Spleen (tissue), 11 donors: Measurements from ENCODE around the gene SH3BP4. TPM values are rescaled to one million over a fixed set of nuclear protein-coding genes. Genes with fewer than 3 reads are reported as not detected.

Experiments used
- DNase-seq: peaks from one replicate; pipeline ENCODE4 v3.0.0-alpha.2; 2020
- H3K27ac ChIP-seq, 8 donors: fragments of 200-600 bp; sonication (generic) in 7 of 8; 1 replicate in 4 of 8; 2 replicates in 4 of 8; pipeline versions ENCODE4 v1.5.0 to v1.8.0; 2016 to 2021; ENCODE audit warnings: inconsistent platforms in 4 of 8, mild to moderate bottlenecking in 4 of 8, moderate library complexity in 1 of 8
- H3K27me3 ChIP-seq, 7 donors: fragments of 200-600 bp; sonication (generic) in 6 of 7; replicated peaks in 1 of 7; 1 replicate in 4 of 7; 2 replicates in 3 of 7; pipeline versions ENCODE4 v1.5.0 to v1.8.0; 2016 to 2021; ENCODE audit warnings: inconsistent platforms in 3 of 7, mild to moderate bottlenecking in 1 of 7
- H3K36me3 ChIP-seq, 6 donors: fragments of 200-600 bp; sonication (generic) in 5 of 6; 1 replicate in 4 of 6; 2 replicates in 2 of 6; pipeline versions ENCODE4 v1.5.0 to v1.8.0; 2016 to 2021; ENCODE audit warnings: inconsistent platforms in 2 of 6
- H3K4me1 ChIP-seq, 6 donors: fragments of 200-600 bp; sonication (generic) in 5 of 6; 1 replicate in 3 of 6; 2 replicates in 3 of 6; pipeline versions ENCODE4 v1.5.0 to v1.8.0; 2016 to 2021; ENCODE audit warnings: inconsistent platforms in 3 of 6
- H3K4me3 ChIP-seq, 8 donors: fragments of 200-600 bp; sonication (generic) in 7 of 8; 1 replicate in 4 of 8; 2 replicates in 4 of 8; pipeline versions ENCODE4 v1.5.0 to v1.8.0; 2016 to 2021; ENCODE audit warnings: inconsistent platforms in 4 of 8, mild to moderate bottlenecking in 4 of 8, moderate library complexity in 2 of 8
- H3K9me3 ChIP-seq, 8 donors: fragments of 200-600 bp; sonication (generic) in 7 of 8; 1 replicate in 4 of 8; 2 replicates in 4 of 8; pipeline versions ENCODE4 v1.5.0 to v1.8.0; 2016 to 2021; ENCODE audit warnings: inconsistent platforms in 4 of 8
- POLR2A ChIP-seq, 3 donors: fragments of 450-650 bp; IDR thresholded peaks; one replicate each; pipeline ENCODE4 v1.5.1; 2017; ENCODE audit warnings: antibody characterized with exemption in 3 of 3, mild to moderate bottlenecking in 1 of 3
- POLR2AphosphoS5 ChIP-seq, 3 donors: sonication (generic); formaldehyde crosslinking; IDR thresholded peaks; one replicate each; pipeline ENCODE4 v1.5.1; 2017; ENCODE audit warnings: antibody characterized with exemption in 3 of 3
- WGBS, 5 donors: extraction: QIAGEN DNeasy Blood & Tissue Kit in 3 of 5; methylation state at CpG; one replicate each; pipeline versions ENCODE4 v1.1.5 to v1.1.7; 2013 to 2018; 5-methylcytosine and 5-hydroxymethylcytosine counted together
- intact Hi-C: fragments of 100-400 bp; cut with DNase I; formaldehyde crosslinking; loops from one replicate; pipeline ENCODE4 v1.15.0; 2023; ENCODE audit warnings: low total_unique reads
- polyA plus RNA-seq, 3 donors: library from polyadenylated mRNA; stranded (reverse); fragments of 200-250 nt; gene quantifications; one replicate each; pipeline ENCODE4 v1.2.1, GENCODE V29; 2013
- total RNA-seq, 7 donors: library from RNA; depleted of rRNA in 3 of 7; stranded (reverse); fragments of >200 nt in 3 of 7; fragmentation: NEBNext Ultra II Directional in 4 of 7; extraction: Animal tissue kit (Norgen Biotek cat#: 25700) in 4 of 7; gene quantifications; one replicate each; pipeline versions ENCODE4 v1.1.0 to v1.2.1, GENCODE V29; 2016 to 2021
- TF ChIP-seq, protein P1 (sequence below), 11 experiments: fragments of 200-600 bp in 7 of 11; fragments of 450-650 bp in 4 of 11; sonication (generic) in 4 of 11; IDR thresholded peaks in 8 of 11; conservative IDR thresholded peaks in 3 of 11; 1 replicate in 7 of 11; 2 replicates in 4 of 11; pipeline versions ENCODE4 v1.4.0 to v1.8.0; 2016 to 2021; ENCODE audit warnings: antibody characterized with exemption in 11 of 11, inconsistent platforms in 4 of 11, mild to moderate bottlenecking in 1 of 11
- donor health status: healthy with polysubstance abuse.
- donor health status: DM: no; HTN: no; CAD: no; lungs with moderate emphysema.
- donor health status: DM: no; HTN: no; CAD: no.
- donor health status: Bipolar disorder and iron deficiency.
- donor health status: healthy.
- donor health status: DM: no; HTN: no; CAD: no.
- donor health status: DM: yes; HTN: yes; CAD: no.

SH3BP4 gene
- total and polyA plus RNA-seq, 10 donors, result 2.3 to 21.0 (median 12.4) TPM

DNA sequence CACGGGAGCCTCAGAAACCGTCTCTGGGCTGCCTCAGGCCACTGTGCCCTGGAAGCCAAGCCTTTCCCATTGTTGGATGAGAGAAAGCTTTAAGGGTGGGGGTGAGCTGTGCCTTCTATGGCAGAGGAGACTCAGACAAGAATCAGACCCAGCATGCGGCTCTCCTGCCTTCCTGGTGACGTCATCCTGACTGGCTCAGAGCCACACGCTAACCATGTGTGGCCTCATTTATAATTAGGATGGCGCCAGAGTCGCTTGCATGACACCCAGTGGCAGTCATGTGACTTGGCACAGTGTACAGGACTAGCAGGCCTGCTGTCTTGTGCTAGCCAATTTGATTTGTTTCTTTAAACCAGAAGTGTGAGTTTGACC lies 99.1 kb downstream of the SH3BP4 start:
- Histone ChIP-seq H3K4me3 (no peak overlapping the region), H3K4me1 (peaks cover 0 to 29% (median 8%) of the 10 kb centered on the region in 6 donors), H3K9me3 (no peaks in the 10 kb centered on the region), H3K36me3 (peaks cover 0 to 19% (median 0%) of the 10 kb centered on the region in 6 donors), H3K27me3 (no peaks in the 10 kb centered on the region), H3K27ac (peak overlapping the region in 5 of 8 donors; percentile 2 to 58 (median 36))
- 27 to 64% (median 38%) methylated on average over 2 to 7 of the region's 7 CpGs for WGBS, 5 donors
- intact Hi-C loops, result no loop called here
- peak; percentile 75 for DNase-seq
- TF ChIP-seq, protein P1, sequence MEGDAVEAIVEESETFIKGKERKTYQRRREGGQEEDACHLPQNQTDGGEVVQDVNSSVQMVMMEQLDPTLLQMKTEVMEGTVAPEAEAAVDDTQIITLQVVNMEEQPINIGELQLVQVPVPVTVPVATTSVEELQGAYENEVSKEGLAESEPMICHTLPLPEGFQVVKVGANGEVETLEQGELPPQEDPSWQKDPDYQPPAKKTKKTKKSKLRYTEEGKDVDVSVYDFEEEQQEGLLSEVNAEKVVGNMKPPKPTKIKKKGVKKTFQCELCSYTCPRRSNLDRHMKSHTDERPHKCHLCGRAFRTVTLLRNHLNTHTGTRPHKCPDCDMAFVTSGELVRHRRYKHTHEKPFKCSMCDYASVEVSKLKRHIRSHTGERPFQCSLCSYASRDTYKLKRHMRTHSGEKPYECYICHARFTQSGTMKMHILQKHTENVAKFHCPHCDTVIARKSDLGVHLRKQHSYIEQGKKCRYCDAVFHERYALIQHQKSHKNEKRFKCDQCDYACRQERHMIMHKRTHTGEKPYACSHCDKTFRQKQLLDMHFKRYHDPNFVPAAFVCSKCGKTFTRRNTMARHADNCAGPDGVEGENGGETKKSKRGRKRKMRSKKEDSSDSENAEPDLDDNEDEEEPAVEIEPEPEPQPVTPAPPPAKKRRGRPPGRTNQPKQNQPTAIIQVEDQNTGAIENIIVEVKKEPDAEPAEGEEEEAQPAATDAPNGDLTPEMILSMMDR (IDR thresholded peaks at IDR 0.05 in 8 of 11, conservative IDR thresholded peaks at IDR 0.05 in 3 of 11), result no peak
- TF ChIP-seq POLR2AphosphoS5 (IDR thresholded peaks at IDR 0.05) (peak in 2 of 3 donors; percentile 53 to 54), POLR2A (IDR thresholded peaks at IDR 0.05) (no peak)

- Histone ChIP-seq H3K4me3 (no peak overlapping the region), H3K27me3 (no peaks in the 10 kb centered on the region), H3K27ac (peak overlapping the region in 5 of 8 donors; percentile 2 to 58 (median 36)), H3K36me3 (peaks cover 0 to 19% (median 0%) of the 10 kb centered on the region in 6 donors), H3K4me1 (peaks cover 0 to 22% (median 6%) of the 10 kb centered on the region in 6 donors), H3K9me3 (no peaks in the 10 kb centered on the region)
- TF ChIP-seq, protein P1 (IDR thresholded peaks at IDR 0.05 in 8 of 11, conservative IDR thresholded peaks at IDR 0.05 in 3 of 11), result no peak
- no peak for TF ChIP-seq POLR2A (IDR thresholded peaks at IDR 0.05)
- TF ChIP-seq POLR2AphosphoS5 (IDR thresholded peaks at IDR 0.05), result no peak
- 63 to 77% (median 73%) methylated on average over 18 of the region's 18 CpGs for WGBS, 5 donors
- intact Hi-C loops, result no loop called here
- peak; percentile 49 for DNase-seq
Measured at GRCh38 chr2:235051436-235052260, 99.8 kb downstream of the SH3BP4 start.

DNA sequence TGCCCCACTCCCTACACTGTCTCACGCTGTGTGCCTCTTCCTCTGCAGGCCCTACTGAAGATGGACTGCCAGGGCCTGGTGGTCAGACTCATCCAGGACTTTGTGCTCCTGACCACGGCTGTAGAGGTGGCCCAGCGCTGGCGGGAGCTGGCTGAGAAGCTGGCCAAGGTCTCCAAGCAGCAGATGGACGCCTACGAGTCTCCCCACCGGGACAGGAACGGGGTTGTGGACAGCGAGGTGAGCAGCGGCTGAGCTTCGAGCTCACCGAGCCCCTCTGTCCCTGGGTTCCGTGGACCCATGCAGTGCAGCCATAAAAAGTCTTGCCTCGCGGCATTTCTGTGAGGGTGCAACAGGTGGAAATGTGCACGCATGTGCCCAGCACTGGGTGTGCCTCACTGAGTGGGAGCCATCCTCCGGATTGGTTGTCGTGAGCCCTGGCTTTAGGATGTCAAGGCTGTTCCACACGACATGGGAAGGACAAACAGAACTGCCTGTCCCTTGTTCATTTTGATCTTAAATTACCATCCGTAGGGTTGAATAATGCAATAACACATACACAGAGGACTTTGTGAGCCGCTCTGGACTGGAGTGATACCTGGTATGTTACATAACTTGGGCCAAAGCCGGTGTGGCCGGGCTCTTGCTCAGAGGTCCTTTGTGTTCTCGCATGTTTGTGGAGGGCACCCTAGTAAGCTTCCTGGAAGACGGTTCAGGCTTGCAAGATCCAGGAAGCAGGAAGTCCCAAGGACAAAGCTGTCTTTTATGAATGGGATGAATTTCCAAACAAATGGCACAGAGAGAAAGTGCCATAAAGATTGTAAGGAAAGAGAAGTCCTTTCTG lies 100.9 kb downstream of the SH3BP4 start:
- H3K9me3 ChIP-seq, result no peaks in the 10 kb centered on the region
- H3K36me3 ChIP-seq, result peaks cover 0 to 14% (median 0%) of the 10 kb centered on the region in 6 donors
- DNase-seq, result peak; percentile 62
- H3K4me3 ChIP-seq, result no peak overlapping the region
- TF ChIP-seq, protein P1 (IDR thresholded peaks at IDR 0.05 in 8 of 11, conservative IDR thresholded peaks at IDR 0.05 in 3 of 11), result no peak
- TF ChIP-seq POLR2A (IDR thresholded peaks at IDR 0.05), result no peak
- no peak for TF ChIP-seq POLR2AphosphoS5 (IDR thresholded peaks at IDR 0.05)
- no peaks in the 10 kb centered on the region for H3K27me3 ChIP-seq
- peaks cover 0 to 19% (median 6%) of the 10 kb centered on the region in 6 donors for H3K4me1 ChIP-seq
- intact Hi-C loops, result no loop called here
- WGBS, 5 donors, result 85 to 95% (median 87%) methylated on average over 20 to 25 of the region's 25 CpGs
- H3K27ac ChIP-seq, result no peak overlapping the region
